ENCODE results near the gene WDR20. TPM values are rescaled to one million over a fixed set of nuclear protein-coding genes. Genes with fewer than 3 reads are reported as not detected.
"Not testable (repeated sequence)": the region's sequence is repeated elsewhere in the genome, so short reads cannot be mapped to it uniquely, and the experiment has no call there.

Gene WDR20
- total RNA-seq, 2 experiments from 2014 or later: 40.1 to 41.2 TPM

DNA sequence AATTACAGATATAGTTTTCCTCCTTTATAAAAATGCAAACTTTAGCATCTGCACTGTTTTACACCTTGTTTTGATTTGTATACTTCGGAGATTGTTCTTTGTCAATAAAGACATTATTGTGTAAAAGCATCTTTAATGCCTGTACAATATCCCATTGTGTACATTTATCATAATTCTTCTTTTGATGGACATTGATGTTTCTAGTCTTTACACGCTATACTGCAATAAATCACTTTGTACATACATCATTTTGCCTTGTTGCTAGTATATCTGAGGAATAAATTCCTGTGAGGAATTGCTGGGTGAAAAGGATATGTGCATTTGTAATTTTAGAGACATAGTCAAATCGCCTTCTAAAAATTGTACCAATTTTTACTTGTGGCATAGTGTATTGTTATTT lies 30.4 kb downstream of the WDR20 start:
- no peaks in the 10 kb centered on the region for H3K9me3 Mint-ChIP-seq
- Histone ChIP-seq H3K27me3 (ENCODE audit: control insufficient read depth in 1 of 2, insufficient read depth in 2 of 2, low read length in 2 of 2) (no peaks in the 10 kb centered on the region), H3K4me3 (ENCODE audit: low read length) (no peak overlapping the region), H3K36me3 (ENCODE audit: insufficient read depth, low read length) (peaks cover 12% of the 10 kb centered on the region), H3K27ac (ENCODE audit: low read depth in 1 of 2, low read length in 2 of 2) (no peak overlapping the region), H3K9me3 (ENCODE audit: control insufficient read depth in 1 of 2, insufficient read depth in 1 of 2, low read length in 2 of 2) (no peaks in the 10 kb centered on the region), H3K4me1 (ENCODE audit: insufficient read depth, low read length) (peaks cover under 1% of the 10 kb centered on the region)
- DNase-seq (no peak), ATAC-seq (ENCODE audit: poor library complexity) (no peak)
- H3K4me1 Mint-ChIP-seq (ENCODE audit: low read depth): peaks cover 54% of the 10 kb centered on the region
- H3K4me3 Mint-ChIP-seq: no peak overlapping the region
- intact Hi-C loops (cut with DNase I, micrococcal nuclease): no loop called here
- CTCF ChIA-PET: no interaction called here
- TF ChIP-seq CTCF (IDR thresholded peaks at IDR 0.05): no peak
- peaks cover 49% of the 10 kb centered on the region for H3K36me3 Mint-ChIP-seq (ENCODE audit: low read depth)
- H3K27ac Mint-ChIP-seq: no peak overlapping the region
- POLR2A ChIA-PET: no interaction called here
- H3K27me3 Mint-ChIP-seq: no peaks in the 10 kb centered on the region

DNA sequence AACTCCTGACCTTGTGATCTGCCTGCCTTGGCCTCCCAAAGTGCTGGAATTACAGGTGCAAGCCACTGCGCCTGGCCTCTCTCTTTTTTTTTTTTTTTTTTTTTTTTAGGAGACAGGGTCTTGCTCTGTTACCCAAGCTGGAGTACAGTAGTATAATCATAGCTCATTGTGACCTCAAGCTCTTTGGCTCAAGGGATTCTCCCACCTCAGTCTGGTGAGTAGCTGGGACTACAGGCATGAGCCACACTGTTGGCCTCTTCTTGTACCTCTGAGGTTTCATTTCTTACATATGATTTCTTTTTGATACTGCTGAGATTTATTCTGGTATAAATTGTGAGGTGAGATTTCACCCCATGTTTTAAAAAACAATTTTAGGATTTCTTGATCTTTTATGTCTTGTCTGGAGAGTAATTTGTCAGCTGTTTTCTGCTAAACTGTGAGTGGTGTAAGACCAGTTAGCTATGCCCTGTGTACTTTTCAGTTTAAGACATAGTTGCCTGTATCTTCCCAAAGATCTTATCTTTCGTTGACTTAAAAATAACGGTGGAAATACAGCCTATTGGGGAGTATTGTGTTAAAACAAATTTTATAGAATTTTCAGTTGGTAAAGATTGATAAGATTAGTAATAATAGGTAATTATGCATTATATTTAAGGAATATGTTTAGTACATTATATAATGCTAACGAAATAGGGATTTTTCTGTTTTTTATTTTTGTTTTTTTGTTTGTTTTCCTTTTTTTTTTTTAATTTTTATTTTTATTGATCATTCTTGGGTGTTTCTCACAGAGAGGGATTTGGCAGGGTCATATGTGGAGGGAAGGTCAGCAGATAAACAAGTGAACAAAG lies 31.7 kb downstream of the WDR20 start:
- H3K4me1 Mint-ChIP-seq (ENCODE audit: low read depth): peaks cover 57% of the 10 kb centered on the region
- POLR2A ChIA-PET: no interaction called here

DNA sequence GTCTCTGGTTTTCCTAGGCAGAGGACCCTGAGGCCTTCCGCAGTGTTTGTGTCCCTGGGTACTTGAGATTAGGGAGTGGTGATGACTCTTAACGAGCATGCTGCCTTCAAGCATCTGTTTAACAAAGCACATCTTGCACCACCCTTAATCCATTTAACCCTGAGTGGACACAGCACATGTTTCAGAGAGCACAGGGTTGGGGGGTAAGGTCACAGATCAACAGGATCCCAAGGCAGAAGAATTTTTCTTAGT lies 32.2 kb downstream of the WDR20 start:
- POLR2A ChIA-PET; H3K9me3 ChIP-seq (ENCODE audit: control insufficient read depth in 1 of 2, insufficient read depth in 1 of 2, low read length in 2 of 2); DNase-seq; H3K4me1 ChIP-seq (ENCODE audit: insufficient read depth, low read length); H3K27ac ChIP-seq (ENCODE audit: low read depth in 1 of 2, low read length in 2 of 2); H3K27me3 ChIP-seq (ENCODE audit: control insufficient read depth in 1 of 2, insufficient read depth in 2 of 2, low read length in 2 of 2); H3K4me3 Mint-ChIP-seq; H3K9me3 Mint-ChIP-seq; H3K27me3 Mint-ChIP-seq; H3K27ac Mint-ChIP-seq; intact Hi-C loops (cut with DNase I, micrococcal nuclease); ATAC-seq (ENCODE audit: poor library complexity); H3K4me3 ChIP-seq (ENCODE audit: low read length): not testable (repeated sequence)
- H3K36me3 ChIP-seq (ENCODE audit: insufficient read depth, low read length): peaks cover 10% of the 10 kb centered on the region
- H3K36me3 Mint-ChIP-seq (ENCODE audit: low read depth): peaks cover 49% of the 10 kb centered on the region
- H3K4me1 Mint-ChIP-seq (ENCODE audit: low read depth): peaks cover 53% of the 10 kb centered on the region
- CTCF ChIA-PET: interaction anchor here (1.2 kb wide), 1 partner anchor 10 kb away, joined by 3 read pairs; no protein-coding TSS in a partner anchor

More for the DNA sequence above, 31.7 kb downstream of the WDR20 start:
- intact Hi-C loops (cut with DNase I, micrococcal nuclease): no loop called here
- CTCF ChIA-PET: interaction anchor here (1.2 kb wide), 1 partner anchor 11 kb away, joined by 3 read pairs; no protein-coding TSS in a partner anchor
- Histone ChIP-seq H3K4me3 (ENCODE audit: low read length) (no peak overlapping the region), H3K9me3 (ENCODE audit: control insufficient read depth in 1 of 2, insufficient read depth in 1 of 2, low read length in 2 of 2) (no peaks in the 10 kb centered on the region), H3K27me3 (ENCODE audit: control insufficient read depth in 1 of 2, insufficient read depth in 2 of 2, low read length in 2 of 2) (no peaks in the 10 kb centered on the region), H3K4me1 (ENCODE audit: insufficient read depth, low read length) (no peaks in the 10 kb centered on the region), H3K27ac (ENCODE audit: low read depth in 1 of 2, low read length in 2 of 2) (no peak overlapping the region), H3K36me3 (ENCODE audit: insufficient read depth, low read length) (peaks cover 12% of the 10 kb centered on the region)
- DNase-seq: no peak
- ATAC-seq (ENCODE audit: poor library complexity): no peak
- Mint-ChIP-seq H3K36me3 (ENCODE audit: low read depth) (peaks cover 53% of the 10 kb centered on the region), H3K27ac (no peak overlapping the region), H3K27me3 (no peaks in the 10 kb centered on the region), H3K4me3 (no peak overlapping the region), H3K9me3 (no peaks in the 10 kb centered on the region)
- no peak for TF ChIP-seq CTCF (IDR thresholded peaks at IDR 0.05)

DNA sequence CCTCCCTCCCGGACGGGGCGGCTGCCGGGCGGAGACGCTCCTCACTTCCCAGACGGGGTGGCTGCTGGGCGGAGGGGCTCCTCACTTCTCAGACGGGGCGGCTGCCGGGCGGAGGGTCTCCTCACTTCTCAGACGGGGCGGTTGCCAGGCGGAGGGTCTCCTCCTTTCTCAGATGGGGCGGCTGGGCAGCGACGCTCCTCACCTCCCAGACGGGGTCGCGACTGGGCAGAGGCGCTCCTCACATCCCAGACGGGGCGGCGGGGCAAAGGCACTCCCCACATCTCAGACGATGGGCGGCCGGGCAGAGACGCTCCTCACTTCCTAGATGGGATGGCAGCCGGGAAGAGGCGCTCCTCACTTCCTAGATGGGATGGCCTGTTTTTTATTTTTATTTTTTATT lies 33.0 kb downstream of the WDR20 start:
- ATAC-seq (ENCODE audit: poor library complexity); H3K36me3 ChIP-seq (ENCODE audit: insufficient read depth, low read length); DNase-seq; H3K9me3 Mint-ChIP-seq; H3K9me3 ChIP-seq (ENCODE audit: control insufficient read depth in 1 of 2, insufficient read depth in 1 of 2, low read length in 2 of 2); H3K27ac ChIP-seq (ENCODE audit: low read depth in 1 of 2, low read length in 2 of 2); POLR2A ChIA-PET; CTCF ChIA-PET; H3K27me3 ChIP-seq (ENCODE audit: control insufficient read depth in 1 of 2, insufficient read depth in 2 of 2, low read length in 2 of 2); intact Hi-C loops (cut with DNase I, micrococcal nuclease); H3K27ac Mint-ChIP-seq; H3K27me3 Mint-ChIP-seq; H3K4me1 ChIP-seq (ENCODE audit: insufficient read depth, low read length); H3K4me3 ChIP-seq (ENCODE audit: low read length); H3K4me3 Mint-ChIP-seq: not testable (repeated sequence)
- Mint-ChIP-seq H3K4me1 (ENCODE audit: low read depth) (peaks cover 54% of the 10 kb centered on the region), H3K36me3 (ENCODE audit: low read depth) (peaks cover 51% of the 10 kb centered on the region)

All from CD4-positive, alpha-beta T cell (primary cell).